ENCODE data around the gene OPCML.

Gene OPCML

DNA sequence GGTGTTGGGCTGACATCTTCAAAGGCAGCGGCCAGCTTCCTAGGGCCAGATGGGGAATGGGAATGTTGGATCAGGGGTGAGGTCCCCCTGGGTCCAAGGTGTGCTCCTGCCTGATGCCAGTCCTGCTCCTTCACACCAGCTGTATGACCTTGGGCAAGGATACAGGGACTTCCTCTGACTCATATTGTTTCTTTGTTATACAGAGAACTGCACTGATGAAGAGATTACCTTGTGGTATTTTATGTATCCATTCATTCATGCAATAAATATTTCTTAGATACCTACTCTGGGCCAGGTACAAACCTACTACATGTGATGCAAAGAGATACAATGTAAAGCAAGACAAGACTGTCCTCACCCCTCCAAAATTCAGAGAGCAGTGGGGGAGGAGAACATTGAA, 3.9 kb upstream of the OPCML start:
- no peak for DNase-seq

DNA sequence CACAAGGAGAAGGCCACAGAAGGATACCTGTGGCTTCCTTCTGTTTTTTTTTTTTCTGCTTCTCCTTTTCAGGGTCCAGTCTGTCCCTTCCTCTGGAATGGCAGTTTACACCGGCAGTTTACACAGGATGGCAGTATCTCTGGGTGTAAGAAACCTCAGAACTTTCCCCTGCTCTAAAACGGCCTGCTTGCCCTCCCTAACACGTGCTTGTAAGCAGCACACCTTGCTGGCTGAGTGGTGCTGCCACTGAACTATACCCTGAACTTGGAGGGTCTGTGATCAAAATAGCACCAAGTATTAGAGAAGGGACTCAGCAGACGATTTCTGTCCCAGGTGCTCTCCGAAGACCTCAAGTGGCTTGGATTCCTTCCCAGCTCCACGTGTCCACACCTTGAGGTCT, 904 bp upstream of the OPCML start:
- no peak for DNase-seq

DNA sequence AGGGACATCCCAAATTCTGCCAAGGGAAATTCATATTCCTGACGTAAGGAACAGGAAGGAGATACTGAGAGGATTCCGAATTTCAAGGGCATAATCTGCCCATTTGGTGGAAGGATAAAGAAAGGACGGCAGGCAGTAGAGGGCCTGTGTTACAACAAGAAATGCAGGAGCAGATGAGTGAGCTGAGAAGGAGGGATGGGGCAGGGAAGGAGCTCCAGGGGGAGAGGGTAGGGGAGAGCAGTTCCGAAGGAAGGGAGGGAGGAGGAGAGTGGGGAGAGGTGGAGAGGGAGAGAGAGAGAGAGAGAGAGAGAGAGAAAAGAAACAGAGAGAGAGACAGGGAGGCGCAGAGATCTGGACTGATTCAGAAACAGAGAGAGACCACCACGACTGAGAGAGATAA, 843 bp downstream of the OPCML start:
- no peak for DNase-seq

DNA sequence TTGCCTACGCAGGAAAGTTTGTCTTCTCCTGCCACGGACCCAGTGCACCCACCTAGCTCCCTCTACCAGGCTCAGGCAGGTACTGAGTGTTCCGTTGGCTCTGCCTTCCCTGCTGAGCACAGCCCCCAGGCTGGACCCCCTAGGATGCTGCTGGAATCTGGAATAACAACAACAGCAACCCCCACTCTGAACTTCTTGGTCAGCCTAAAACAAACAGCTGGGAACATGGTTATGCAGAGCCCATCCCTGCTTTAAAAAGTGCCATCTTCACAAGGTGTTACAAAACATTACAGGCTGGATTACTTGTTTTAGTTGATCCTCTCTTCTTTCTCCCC, 1.8 kb downstream of the OPCML start:
- no peak for DNase-seq

DNA sequence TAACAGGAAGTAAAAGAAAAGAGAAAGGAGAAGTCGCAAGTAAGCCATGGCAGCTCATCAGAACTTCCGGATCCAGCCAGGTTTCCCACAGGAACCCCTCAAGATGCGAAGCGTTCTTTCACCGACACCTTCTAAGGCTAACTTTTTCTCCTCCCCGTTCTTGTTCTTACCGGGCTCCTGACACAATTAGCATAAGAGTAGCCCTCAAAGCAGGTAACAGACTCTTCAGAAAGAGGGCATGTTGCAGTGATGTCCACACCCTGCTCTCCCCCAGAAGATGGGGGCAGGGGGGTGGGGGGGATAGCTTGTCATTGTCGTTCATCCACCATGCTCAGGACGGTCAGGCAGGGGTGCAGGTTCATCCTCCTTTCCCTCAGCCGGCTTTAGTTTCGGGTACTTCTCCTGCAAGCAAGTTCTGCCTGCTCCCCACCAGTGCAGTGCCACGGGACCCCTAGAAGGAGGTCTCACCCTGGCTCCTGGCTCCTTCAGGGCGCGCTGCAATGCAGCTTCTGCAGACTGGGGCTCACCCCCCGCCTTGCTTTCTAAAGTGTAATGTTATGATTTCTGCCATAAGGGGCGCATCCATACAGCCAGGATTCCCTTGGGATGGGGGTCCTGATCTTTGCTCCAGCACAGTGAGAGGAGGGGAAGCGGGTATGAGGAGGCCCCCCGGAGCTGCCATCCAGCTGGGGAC, 2.3 kb downstream of the OPCML start:
- no peak for DNase-seq

DNA sequence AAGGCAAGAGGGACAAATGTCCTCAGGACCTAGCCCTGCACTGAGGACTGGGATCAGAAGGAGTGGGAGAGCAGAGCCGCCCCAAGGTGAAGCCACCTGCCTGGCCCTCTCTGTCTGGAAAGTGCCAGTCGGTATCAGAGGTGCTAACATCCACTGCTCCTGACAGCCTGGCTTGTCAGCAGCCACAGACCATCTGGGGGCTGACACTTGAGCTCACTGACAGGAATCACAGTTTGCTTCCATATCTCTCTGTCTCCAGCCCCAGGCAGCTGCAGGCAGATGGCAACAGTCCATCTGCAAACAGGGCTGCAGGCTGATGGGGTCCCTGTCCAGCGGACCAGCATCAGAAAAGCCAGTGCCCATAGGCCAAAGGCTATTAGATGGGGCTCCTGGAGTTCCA, 5.5 kb downstream of the OPCML start:
- DNase-seq: no peak

DNA sequence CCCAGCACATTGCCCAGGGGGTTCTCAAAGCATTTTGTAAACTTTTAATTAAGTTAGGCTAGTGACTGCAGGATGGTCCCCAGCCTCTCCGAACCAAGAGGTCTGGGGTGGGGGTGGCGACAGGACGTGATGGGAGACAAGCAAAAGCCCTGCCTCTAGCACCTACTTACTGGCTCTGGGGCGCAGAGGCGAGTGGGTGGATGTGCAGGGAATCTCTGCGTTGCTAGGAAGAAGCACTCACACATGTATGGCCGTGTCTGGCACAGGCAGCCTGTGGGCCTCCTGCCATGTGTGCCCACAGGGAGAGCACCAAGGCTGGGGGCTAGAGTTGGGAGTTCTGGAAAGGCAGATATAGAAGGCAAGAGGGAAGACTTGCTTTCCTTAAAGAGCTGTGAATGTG, 6.3 kb downstream of the OPCML start:
- DNase-seq: no peak

DNA sequence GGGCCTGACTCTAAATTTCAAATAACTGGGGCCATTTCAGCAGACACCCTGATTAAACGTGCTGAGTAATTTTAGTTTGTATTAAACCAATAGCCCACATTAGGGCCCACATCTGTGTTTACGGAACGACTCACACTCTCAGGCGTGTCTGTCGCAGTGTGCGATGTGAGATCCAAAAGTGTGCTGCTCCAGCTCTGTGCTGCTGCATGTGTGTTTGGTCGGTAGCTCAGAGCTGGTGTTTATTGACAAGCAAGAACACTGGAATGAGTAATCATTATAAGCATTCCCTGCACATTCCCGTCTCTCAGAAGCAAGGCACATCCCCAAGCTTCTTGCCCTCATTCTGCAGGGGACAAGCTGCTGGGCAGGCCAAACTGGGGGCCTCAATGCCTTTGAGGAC, 7.8 kb downstream of the OPCML start:
- no peak for DNase-seq

DNA sequence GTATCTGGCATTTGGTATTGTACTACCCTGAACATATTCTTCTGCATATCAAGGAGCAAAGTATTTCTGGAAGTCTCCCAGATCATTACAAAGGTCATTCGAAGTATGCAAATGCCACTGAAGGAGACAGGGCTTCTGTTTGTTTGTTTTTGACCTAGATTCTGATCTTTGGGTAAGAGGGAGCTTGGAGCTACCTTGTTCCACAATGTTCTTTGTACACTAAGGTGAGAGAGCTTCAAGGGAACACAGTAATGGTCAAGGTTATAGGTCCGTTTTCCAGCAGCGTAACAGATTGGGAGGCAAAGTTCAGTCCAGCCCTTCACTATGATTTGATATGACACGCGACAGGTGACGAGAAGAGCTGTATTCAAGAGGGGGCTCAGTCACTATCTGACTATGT, 10.0 kb downstream of the OPCML start:
- no peak for DNase-seq

DNA sequence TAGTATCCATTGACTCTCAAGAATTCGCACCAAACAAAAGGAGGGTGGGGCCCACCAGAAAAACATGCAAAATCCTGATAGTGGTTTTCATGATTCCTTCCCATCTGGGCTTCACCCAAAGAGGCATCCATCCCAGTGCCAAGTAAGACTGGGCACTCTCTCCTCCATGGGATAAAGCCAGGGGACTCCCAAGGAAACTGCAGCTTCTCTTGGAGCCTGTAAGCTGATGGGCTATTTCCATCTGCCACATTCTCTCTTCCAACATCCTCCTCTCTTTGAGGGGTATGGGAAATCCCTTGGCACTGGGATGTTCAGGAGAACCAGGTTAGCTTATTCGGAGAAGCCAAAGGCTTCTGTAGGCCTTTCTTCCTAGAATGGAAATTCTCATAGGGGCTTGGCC, 10.8 kb downstream of the OPCML start:
- DNase-seq: no peak

DNA sequence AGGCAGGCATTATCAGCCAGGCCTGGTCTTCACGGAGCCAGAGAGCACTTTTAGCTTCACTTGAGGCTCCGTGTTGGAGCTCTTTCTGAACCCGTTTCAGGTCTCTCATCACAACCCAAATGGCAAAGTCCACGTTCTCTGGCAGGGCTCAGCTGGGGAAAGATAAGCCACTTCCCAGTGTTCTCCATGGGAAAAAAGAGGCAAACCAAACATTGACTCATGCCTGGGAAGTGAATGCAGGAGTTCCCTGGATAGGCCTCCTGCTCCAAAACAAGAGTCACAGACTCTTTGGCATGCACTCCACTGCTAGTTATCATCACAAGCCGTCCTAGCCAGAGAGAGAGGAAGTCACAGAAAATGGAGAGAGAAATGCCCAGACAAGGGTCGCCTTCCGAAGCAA, 11.6 kb downstream of the OPCML start:
- DNase-seq: no peak

DNA sequence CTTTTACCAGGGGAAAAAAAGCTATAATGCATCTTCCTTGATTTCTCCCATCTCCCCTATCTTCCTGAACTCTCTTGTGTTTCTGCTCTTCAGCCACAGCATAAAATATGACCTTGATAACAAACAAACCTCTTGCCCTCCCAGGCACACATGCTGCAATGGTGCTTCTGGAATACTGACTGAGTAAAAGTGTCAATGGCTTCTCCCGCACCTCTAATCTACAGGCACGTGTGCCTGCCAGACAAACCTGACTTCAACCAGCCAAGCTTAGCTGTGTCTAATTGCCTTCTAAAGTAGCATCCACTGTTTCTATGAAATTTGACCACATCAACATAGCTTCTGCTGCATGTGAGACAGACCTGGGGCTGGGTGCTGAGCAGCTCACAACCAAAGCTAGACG, 12.7 kb downstream of the OPCML start:
- DNase-seq: no peak

DNA sequence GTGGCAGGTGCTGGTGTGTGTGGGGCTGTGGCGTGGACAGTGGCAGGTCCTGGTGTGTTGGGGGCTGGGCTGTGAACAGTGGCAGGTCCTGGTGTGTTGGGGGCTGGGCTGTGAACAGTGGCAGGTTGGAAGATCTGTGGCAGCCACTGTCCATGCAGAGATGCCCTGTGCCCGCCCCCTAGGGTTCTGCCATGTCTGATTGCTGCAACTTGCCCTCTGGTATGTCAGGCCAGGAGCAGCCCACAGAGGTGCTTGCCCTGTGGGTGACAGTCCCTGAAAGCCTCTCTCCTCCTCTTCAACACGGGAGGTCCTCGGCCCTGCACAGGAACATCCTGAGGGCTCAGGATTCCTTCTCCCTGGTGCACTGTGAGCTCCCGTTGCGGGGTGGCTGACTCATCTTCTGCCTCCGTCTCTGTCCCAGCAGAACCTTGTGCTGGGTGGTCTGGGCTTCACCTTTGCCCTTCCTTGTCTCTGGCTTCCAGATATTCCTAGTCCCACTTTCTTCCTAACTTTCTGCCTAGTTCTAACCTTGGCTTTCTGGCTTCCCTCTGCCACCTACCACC, 13.5 kb downstream of the OPCML start:
- no peak for DNase-seq

DNA sequence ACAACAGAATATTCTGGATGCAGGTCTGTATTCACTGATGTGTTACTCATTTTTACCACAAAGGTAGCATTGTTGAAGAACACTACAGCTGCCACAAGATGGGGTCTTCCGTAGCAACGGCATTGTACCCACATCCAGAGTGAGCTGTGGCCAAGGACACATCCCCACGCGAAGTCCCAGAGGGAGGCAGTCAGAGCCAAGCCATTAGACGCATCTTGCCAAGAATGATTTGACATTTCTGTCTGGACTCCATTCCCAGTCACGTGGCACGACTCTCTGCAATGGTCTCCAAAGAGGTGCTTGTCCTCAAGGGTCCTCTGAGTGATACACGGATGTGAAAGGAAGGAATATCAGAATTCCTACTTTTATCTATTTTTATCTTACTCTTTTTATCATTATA, 15.5 kb downstream of the OPCML start:
- no peak for DNase-seq

DNA sequence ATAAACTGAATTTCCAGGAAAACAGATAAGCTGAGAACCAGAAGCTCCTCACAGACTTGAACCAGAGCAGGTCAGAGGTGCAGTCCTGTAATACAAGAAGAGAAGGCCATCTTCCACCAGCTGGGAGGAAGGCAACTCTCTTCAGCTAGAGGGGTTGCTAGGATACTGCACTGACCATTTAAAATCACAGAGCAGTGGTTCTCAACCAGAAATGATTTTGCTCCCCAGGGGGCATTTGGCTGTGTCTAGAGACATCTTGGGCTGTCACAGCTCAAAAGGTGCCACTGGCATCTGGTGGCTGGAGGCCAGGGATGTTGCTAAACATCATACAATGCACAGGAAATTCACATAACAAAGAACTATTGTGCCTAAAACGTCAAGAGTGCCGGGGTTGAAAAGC, 17.2 kb downstream of the OPCML start:
- no peak for DNase-seq

DNA sequence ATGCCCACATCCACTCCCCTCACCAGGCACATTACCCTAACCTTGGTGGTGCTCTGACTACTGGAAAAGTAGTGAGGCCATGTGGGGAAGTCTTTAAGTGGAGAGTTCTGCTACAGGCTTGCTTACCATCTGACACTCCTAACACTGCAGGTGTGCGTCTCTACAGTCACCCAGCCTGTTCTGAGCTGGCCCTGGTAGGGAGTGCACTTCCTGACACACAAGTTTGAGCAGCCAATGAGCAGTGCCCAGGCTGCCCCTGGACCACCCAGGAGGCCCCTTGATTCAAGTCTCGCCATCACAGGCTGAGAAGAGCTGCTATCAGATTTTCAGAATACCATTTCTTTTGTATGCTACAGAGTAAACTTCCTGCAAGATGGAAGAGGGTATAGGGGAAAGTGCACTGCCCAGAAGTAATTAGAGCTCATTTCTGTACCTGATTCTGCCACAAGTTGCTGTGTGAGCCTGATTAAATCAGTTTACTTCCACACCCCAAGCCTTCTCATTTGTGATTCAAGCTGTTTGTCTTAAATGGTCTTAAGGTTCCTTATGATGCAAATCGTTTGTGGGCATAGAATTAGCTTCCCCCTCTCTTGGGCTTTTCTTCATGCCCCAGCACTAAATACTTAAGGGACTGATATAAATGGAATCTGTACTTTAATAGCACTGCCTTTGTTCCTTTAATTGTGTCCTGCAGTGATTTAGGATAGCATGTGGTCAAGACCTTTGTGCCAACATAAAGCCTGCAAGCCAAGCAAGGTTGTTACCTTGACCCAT, 22.2 kb downstream of the OPCML start:
- DNase-seq: no peak

DNA sequence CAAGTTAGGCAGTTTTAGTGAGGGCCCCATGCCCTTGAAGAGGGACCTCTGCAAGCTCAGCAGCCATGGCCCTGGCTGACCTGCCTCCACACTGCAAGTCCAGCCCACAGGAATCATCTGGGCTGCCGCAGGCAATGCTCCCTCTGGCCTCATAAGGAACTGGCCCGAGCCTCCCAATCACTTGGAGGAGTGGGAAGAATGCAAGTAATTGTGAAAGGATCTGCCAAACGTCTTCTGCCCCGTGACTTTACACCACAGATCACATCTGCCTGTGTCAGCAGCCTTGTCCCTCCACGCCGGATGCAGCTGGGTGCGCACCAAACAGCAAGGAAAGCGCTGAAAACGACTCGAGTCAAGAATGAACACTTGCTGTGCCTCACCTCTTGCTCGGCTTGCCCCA, 23.8 kb downstream of the OPCML start:
- no peak for DNase-seq

DNA sequence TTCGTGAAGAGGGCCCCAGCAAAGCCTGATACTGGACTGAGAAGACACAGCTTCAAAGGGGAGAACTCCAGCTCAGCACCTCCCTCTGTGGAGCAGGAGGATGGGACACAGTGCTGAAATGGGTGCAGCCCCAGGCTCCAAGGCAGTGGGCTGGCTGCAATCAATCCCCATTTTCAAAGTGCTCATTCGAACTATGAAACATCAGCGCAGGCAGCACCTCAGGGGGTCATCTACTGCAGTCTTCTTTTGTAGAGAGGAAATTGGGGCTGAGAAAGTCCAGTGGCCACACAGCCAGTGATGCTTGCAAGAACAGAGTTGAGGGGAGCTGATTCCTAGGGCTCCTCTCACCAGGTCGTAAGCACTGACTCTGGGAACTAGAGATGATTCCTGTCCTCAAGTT, 25.1 kb downstream of the OPCML start:
- DNase-seq: no peak

DNA sequence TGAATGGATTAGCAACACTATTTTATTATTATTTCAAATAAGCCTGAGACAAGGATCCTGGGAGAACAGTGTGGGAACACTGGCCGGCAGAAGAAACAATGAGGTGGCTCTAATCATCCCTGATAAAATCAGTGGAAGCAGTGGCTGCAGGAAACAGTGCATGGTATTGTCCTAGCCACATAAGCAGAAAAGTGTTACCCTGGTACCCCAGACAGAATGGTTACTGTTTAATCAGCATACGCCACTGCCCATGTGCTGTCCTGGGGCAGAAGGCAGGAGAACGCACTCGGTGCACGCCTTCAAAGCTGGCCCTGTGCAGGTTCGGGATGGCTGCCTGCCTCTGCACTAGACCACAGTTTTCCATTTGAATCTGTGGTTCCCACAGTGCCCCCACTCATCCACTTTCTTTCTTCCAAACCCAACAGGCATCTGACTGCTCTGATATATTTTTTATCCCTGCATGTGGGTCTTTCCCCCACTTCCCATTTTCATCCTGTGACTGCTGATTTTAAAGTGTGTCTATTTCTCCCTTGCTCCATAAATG, 25.7 kb downstream of the OPCML start:
- DNase-seq: no peak

DNA sequence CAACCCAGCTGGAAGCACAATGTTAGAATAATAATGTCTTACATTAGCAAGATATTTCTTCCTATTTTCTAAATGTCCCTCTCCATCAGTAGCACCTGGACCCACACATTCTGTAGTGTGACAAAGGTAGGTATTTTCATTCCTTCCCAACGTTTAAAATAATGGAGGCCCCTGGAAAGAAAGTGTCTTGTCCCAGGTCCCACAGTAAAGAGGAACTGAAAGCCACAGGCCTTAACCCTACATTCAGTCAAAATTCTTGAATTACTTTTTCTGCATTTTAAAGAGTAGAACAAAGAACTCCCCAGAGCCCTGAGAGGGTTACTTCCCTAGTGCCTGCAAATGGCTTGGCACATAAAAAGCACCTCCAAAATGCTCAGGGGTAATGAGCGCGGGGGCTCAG, 26.3 kb downstream of the OPCML start:
- DNase-seq: no peak

DNA sequence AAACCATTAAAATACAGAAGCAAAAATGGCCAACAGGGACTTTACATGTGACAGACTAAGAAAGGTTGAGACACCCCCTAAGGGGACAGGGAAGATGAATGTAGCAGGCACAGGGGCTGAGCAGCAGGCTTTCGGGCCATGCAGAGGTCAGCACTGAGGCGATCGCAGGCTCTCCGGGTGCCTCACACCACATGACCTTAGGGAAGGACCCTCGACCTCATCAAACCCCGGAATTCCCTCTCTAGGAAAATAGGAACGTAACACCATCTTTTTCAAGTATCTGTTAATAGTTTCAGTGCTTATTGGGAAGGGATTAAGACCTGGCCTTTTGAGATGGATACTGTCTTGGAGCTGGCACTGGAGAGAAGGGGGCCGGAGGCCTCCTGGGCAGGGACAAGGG, 27.4 kb downstream of the OPCML start:
- DNase-seq: no peak

DNA sequence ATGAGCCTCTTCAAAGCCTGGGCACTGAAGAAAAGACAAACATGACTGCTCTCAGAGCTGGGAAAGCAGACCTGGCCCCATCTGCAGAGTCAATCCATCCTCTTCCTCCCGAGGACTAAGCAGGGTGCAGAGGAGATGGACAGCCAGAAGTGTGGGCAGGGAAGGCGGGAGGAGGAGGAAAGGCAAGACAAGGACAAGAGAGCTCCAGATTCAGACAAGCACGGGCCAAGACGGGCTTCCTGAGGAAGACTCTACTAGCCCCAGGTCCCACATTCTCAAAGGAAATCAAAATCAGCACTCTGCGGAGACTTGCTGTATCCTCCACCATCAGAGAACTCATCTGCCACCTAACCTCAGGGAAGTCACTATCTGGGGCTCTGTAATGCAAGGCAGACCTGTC, 28.5 kb downstream of the OPCML start:
- DNase-seq: no peak

DNA sequence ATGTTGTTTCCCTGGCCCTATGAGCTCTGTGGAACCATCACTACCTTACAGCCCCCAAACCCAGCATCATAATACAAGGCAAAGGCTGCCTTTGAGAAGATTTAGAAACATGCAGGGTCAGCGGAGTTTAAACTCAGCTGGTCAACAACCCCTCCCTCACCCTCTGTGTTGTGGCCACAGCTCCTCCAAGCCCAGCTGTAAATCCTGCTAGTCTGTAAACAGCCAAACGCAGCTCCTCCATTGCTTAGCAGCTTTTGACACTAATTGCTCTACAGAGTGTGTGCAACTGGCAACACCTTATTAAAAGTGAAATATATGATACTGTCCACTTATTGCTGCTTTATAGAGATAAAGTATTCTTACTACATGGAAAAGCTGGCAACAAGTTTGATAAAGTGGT, 29.1 kb downstream of the OPCML start:
- no peak for DNase-seq

All from NCI-H82 (cell line).